GM19468 (cell line): Measurements from ENCODE around the gene ST6GALNAC3.
"Not testable (repeated sequence)": the region's sequence is repeated elsewhere in the genome, so short reads cannot be mapped to it uniquely, and the experiment has no call there.

ENCODE experiments used
- ATAC-seq: cut with Tn5 transposase; IDR thresholded peaks from one replicate; pipeline ENCODE4 v1.9.1; 2021; ENCODE audit warnings: mild to moderate bottlenecking, moderate library complexity, moderate number of reproducible peaks; ENCODE audit not compliant: unreplicated experiment; ENCODE audit errors: extremely low read depth

Gene ST6GALNAC3

GRCh38 chr1:76652860-76653259 lies 578.3 kb downstream of the ST6GALNAC3 start:
- not testable (repeated sequence) for ATAC-seq

- ATAC-seq: no peak
These were observed 583.1 kb downstream of the ST6GALNAC3 start for GRCh38 chr1:76657623-76658022.

- ATAC-seq: no peak
These were observed 584.8 kb downstream of the ST6GALNAC3 start for GRCh38 chr1:76659171-76659940.

- ATAC-seq: no peak
These were observed 587.0 kb downstream of the ST6GALNAC3 start for GRCh38 chr1:76661531-76661930.

GRCh38 chr1:76666499-76666898 lies 592.0 kb downstream of the ST6GALNAC3 start:
- ATAC-seq: no peak

- peak; percentile 81 for ATAC-seq
These were observed 593.5 kb downstream of the ST6GALNAC3 start for GRCh38 chr1:76668046-76668445.

GRCh38 chr1:76669131-76669530 lies 594.6 kb downstream of the ST6GALNAC3 start:
- no peak for ATAC-seq

GRCh38 chr1:76669624-76670315 lies 595.2 kb downstream of the ST6GALNAC3 start:
- ATAC-seq: no peak

GRCh38 chr1:76674689-76675210 lies 600.2 kb downstream of the ST6GALNAC3 start:
- ATAC-seq: no peak

- peak; percentile 15 for ATAC-seq
These were observed 603.2 kb downstream of the ST6GALNAC3 start for GRCh38 chr1:76677416-76678405.

GRCh38 chr1:76679534-76680152 lies 605.1 kb downstream of the ST6GALNAC3 start:
- ATAC-seq: no peak

GRCh38 chr1:76680651-76681050 lies 606.1 kb downstream of the ST6GALNAC3 start:
- no peak for ATAC-seq

GRCh38 chr1:76682138-76682537 lies 607.6 kb downstream of the ST6GALNAC3 start:
- no peak for ATAC-seq
